Tibial artery (tissue), 4 donors: Measurements from ENCODE around the gene ARL3.

Experiments used
- DNase-seq, 2 donors: peaks; one replicate each; pipeline ENCODE4 v3.0.0-alpha.2; 2019
- H3K27ac ChIP-seq, 2 donors: fragments of 200-600 bp; sonication (generic) in 1 of 2; 1 replicate in 1 of 2; 2 replicates in 1 of 2; pipeline ENCODE4 v1.5.1; 2018 to 2019; ENCODE audit warnings: mild to moderate bottlenecking in 1 of 2
- H3K27me3 ChIP-seq, 2 donors: fragments of 200-600 bp; sonication (generic) in 1 of 2; one replicate each; pipeline versions ENCODE4 v1.5.1 to v1.6.0; 2016 to 2019
- H3K36me3 ChIP-seq, 3 donors: fragments of 200-600 bp; sonication (generic) in 2 of 3; one replicate each; pipeline ENCODE4 v1.5.1; 2016 to 2019; ENCODE audit warnings: mild to moderate bottlenecking in 2 of 3
- H3K4me1 ChIP-seq, 4 donors: fragments of 200-600 bp; sonication (generic) in 2 of 4; 1 replicate in 3 of 4; 2 replicates in 1 of 4; pipeline ENCODE4 v1.5.1; 2016 to 2019
- H3K4me3 ChIP-seq, 2 donors: fragments of 200-600 bp; sonication (generic) in 1 of 2; 1 replicate in 1 of 2; 2 replicates in 1 of 2; pipeline ENCODE4 v1.5.1; 2018 to 2019; ENCODE audit warnings: mild to moderate bottlenecking in 2 of 2
- H3K9me3 ChIP-seq, 3 donors: fragments of 200-600 bp; sonication (generic) in 1 of 3; one replicate each; pipeline ENCODE4 v1.5.1; 2016 to 2019
- intact Hi-C: fragments of 100-400 bp; cut with DNase I; formaldehyde crosslinking; loops from one replicate; pipeline ENCODE4 v1.15.0; 2023; ENCODE audit warnings: low total_unique reads
- TF ChIP-seq, protein P1 (sequence below), 2 experiments: fragments of 200-600 bp in 1 of 2; fragments of 450-650 bp in 1 of 2; IDR thresholded peaks; one replicate each; pipeline ENCODE4 v1.5.1; 2017 to 2019; ENCODE audit warnings: antibody characterized with exemption in 2 of 2, mild to moderate bottlenecking in 1 of 2, moderate library complexity in 1 of 2

The ARL3 gene

DNA sequence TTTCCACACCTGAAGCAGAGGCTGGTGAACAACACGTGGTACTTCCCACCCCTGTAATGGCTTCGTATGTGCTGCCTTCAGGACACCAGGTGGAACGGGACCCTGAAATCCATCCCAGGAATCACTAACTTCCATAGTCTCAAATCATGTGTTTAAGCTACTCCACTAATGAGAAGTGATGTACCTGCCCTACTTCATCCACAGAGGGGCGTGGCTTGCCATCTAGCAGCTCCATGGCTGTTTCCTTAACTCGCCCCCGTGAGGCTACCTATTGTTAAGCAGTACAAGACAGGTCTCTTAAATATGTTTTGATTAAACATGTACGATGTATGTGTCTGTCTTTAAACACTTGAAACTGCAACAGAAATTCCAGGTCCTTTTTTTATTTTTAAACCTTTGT, 31.8 kb downstream of the ARL3 start:
- no peak overlapping the region for H3K4me3 ChIP-seq
- peaks cover 0 to 10% (median 6%) of the 10 kb centered on the region in 4 donors for H3K4me1 ChIP-seq
- intact Hi-C loops, result no loop called here
- no peaks in the 10 kb centered on the region for H3K9me3 ChIP-seq
- no peaks in the 10 kb centered on the region for H3K27me3 ChIP-seq
- TF ChIP-seq, protein P1, sequence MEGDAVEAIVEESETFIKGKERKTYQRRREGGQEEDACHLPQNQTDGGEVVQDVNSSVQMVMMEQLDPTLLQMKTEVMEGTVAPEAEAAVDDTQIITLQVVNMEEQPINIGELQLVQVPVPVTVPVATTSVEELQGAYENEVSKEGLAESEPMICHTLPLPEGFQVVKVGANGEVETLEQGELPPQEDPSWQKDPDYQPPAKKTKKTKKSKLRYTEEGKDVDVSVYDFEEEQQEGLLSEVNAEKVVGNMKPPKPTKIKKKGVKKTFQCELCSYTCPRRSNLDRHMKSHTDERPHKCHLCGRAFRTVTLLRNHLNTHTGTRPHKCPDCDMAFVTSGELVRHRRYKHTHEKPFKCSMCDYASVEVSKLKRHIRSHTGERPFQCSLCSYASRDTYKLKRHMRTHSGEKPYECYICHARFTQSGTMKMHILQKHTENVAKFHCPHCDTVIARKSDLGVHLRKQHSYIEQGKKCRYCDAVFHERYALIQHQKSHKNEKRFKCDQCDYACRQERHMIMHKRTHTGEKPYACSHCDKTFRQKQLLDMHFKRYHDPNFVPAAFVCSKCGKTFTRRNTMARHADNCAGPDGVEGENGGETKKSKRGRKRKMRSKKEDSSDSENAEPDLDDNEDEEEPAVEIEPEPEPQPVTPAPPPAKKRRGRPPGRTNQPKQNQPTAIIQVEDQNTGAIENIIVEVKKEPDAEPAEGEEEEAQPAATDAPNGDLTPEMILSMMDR (IDR thresholded peaks at IDR 0.05), result no peak
- peak in 1 of 2 donors; percentile 41 for DNase-seq
- peaks cover 6 to 57% (median 19%) of the 10 kb centered on the region in 3 donors for H3K36me3 ChIP-seq
- H3K27ac ChIP-seq, result no peak overlapping the region

DNA sequence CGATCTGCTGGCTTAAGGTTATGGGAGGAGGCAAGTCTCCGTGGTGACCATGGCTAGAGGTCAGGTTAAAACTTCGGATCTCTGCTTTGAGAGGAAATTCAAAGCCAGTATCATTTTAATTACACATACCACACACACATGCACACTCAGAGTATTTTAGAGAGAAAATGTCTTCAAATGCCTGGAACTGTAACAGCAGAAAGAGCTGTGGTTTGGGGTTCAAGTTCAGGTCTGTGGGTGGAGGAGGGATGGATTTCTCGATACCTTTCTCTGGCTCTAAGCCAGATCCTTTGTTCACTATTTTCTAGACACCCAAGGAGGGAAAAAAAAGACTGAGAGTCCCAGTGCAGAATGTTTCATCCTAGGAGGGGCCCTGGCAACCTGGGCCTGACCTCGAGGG, 32.5 kb downstream of the ARL3 start:
- Histone ChIP-seq H3K9me3 (no peaks in the 10 kb centered on the region), H3K27ac (no peak overlapping the region), H3K36me3 (peaks cover 6 to 57% (median 19%) of the 10 kb centered on the region in 3 donors), H3K4me1 (peaks cover 0 to 15% (median 8%) of the 10 kb centered on the region in 4 donors), H3K27me3 (no peaks in the 10 kb centered on the region), H3K4me3 (no peak overlapping the region)
- no peak for DNase-seq
- intact Hi-C loops, result no loop called here
- TF ChIP-seq, protein P1 (IDR thresholded peaks at IDR 0.05), result no peak

DNA sequence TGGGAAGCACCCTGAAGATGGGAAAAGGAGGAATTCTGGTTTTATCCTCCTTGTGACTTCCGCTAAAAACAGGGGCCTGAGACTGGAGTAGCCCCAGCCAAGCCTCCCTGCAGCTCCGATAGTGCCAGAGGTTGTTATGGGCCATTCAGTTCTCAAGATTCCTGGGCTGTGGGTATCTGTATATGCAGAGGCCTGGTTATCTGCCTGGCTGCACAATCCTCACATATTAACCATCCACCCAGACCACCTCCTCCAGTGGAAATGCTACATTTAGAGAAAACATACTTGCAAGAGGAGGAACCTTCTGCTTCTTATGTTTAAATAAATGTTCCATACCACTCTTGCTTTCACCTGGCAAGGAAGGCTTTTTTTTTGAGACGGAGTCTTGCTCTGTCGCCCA, 34.6 kb downstream of the ARL3 start:
- Histone ChIP-seq H3K27ac (no peak overlapping the region), H3K9me3 (no peaks in the 10 kb centered on the region), H3K4me3 (no peak overlapping the region), H3K27me3 (no peaks in the 10 kb centered on the region), H3K4me1 (peaks cover 7 to 36% (median 25%) of the 10 kb centered on the region in 4 donors), H3K36me3 (peaks cover 0 to 42% (median 13%) of the 10 kb centered on the region in 3 donors)
- TF ChIP-seq, protein P1 (IDR thresholded peaks at IDR 0.05), result no peak
- peak in 1 of 2 donors; percentile 35 for DNase-seq
- intact Hi-C loops, result no loop called here

DNA sequence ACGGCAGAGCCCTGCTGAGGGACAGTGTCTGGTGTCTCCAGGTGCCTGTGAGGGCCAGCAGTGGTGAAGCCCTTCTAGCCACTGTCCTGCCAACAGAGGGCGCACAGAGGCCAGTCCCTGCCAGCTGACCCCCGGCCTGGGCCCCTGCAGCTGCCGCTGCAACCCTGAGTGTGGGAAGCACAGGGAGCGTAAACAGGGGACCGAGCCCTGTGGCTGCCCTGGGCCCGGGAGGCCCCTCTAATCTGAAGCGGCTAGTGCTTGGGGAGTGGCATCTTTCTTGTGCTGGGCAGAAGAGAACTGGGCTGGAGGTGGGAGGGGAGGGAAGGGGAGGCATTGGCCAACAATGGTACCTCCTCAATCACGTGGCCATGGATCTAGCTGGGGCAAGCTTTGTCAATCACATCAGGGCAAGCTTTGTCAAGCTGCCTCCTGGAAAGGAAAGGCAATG, 35.3 kb downstream of the ARL3 start:
- no peaks in the 10 kb centered on the region for H3K9me3 ChIP-seq
- H3K36me3 ChIP-seq, result peaks cover 0 to 35% (median 9%) of the 10 kb centered on the region in 3 donors
- TF ChIP-seq, protein P1 (IDR thresholded peaks at IDR 0.05), result peak; percentile 43 to 49
- no peak overlapping the region for H3K27ac ChIP-seq
- H3K4me3 ChIP-seq, result no peak overlapping the region
- intact Hi-C loops, result no loop called here
- H3K4me1 ChIP-seq, result peaks cover 13 to 44% (median 31%) of the 10 kb centered on the region in 4 donors
- no peaks in the 10 kb centered on the region for H3K27me3 ChIP-seq
- DNase-seq, result peak in 1 of 2 donors; percentile 79

DNA sequence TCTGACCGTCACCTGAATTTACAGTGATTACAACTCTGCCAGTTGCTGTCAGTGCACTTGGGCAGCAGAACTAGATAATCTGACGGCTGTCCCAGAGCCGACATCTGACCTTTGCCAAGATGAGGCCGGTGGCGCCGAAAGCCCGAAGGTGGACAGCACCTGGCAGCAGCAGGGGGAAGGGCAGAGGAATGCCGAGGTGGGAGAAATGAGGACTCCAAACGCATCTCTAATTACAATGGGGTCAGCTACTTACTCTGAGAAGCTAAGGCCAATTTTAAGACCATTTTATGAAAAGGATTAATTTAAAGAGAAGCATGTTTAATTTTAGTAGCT, 36.2 kb downstream of the ARL3 start:
- intact Hi-C loops, result no loop called here
- Histone ChIP-seq H3K27ac (no peak overlapping the region), H3K27me3 (no peaks in the 10 kb centered on the region), H3K9me3 (no peaks in the 10 kb centered on the region), H3K4me3 (no peak overlapping the region), H3K4me1 (peaks cover 13 to 52% (median 39%) of the 10 kb centered on the region in 4 donors), H3K36me3 (peaks cover 0 to 27% (median 5%) of the 10 kb centered on the region in 3 donors)
- DNase-seq, result peak in 1 of 2 donors; percentile 43
- TF ChIP-seq, protein P1 (IDR thresholded peaks at IDR 0.05), result no peak
